RWPE2 (cell line): Measurements from ENCODE around the gene FBXO11.
A peak's percentile ranks its signal among the peaks of the same experiment; 100 is the strongest.
"Not testable (repeated sequence)": the region's sequence is repeated elsewhere in the genome, so short reads cannot be mapped to it uniquely, and the experiment has no call there.

Source experiments
- ATAC-seq: fragments of 200-7000 bp; cut with Tn5 transposase; 3 replicates; pipeline ENCODE4 v1.9.1; 2021; ENCODE audit warnings: low read depth
- DNase-seq: peaks from one replicate; pipeline ENCODE4 v3.0.0-alpha.2; 2020; ENCODE audit warnings: low spot score
- H3K27ac ChIP-seq: fragments of 450-650 bp; 2 replicates; pipeline ENCODE4 v1.5.1; 2017; ENCODE audit warnings: mild to moderate bottlenecking; ENCODE audit not compliant: poor library complexity, severe bottlenecking
- H3K27me3 ChIP-seq: fragments of 250-450 bp; sonication (Bioruptor Pico); 2 replicates; pipeline ENCODE4 v1.5.1; 2021; ENCODE audit warnings: mild to moderate bottlenecking, moderate library complexity; ENCODE audit not compliant: insufficient read depth, poor library complexity, severe bottlenecking
- H3K36me3 ChIP-seq: fragments of 250-450 bp; sonication (Bioruptor Pico); 2 replicates; pipeline ENCODE4 v1.5.1; 2020; ENCODE audit warnings: low read depth, mild to moderate bottlenecking, moderate library complexity
- H3K4me1 ChIP-seq: fragments of 250-450 bp; sonication (Bioruptor Pico); 2 replicates; pipeline ENCODE4 v1.5.1; 2021; ENCODE audit warnings: mild to moderate bottlenecking, moderate library complexity; ENCODE audit not compliant: insufficient read depth, poor library complexity, severe bottlenecking
- H3K4me3 ChIP-seq: fragments of 250-450 bp; sonication (Bioruptor Pico); 2 replicates; pipeline ENCODE4 v1.5.1; 2021; ENCODE audit warnings: mild to moderate bottlenecking, moderate library complexity; ENCODE audit not compliant: severe bottlenecking
- H3K9me3 ChIP-seq: fragments of 250-450 bp; sonication (Bioruptor Pico); 2 replicates; pipeline ENCODE4 v1.5.1; 2021; ENCODE audit warnings: mild to moderate bottlenecking, moderate library complexity; ENCODE audit not compliant: severe bottlenecking
- TF ChIP-seq, protein P1 (sequence below): fragments of 450-650 bp; IDR thresholded peaks from one replicate; pipeline ENCODE4 v1.5.1; 2017; ENCODE audit warnings: mild to moderate bottlenecking, moderate library complexity; ENCODE audit not compliant: poor library complexity, severe bottlenecking

Gene FBXO11

DNA sequence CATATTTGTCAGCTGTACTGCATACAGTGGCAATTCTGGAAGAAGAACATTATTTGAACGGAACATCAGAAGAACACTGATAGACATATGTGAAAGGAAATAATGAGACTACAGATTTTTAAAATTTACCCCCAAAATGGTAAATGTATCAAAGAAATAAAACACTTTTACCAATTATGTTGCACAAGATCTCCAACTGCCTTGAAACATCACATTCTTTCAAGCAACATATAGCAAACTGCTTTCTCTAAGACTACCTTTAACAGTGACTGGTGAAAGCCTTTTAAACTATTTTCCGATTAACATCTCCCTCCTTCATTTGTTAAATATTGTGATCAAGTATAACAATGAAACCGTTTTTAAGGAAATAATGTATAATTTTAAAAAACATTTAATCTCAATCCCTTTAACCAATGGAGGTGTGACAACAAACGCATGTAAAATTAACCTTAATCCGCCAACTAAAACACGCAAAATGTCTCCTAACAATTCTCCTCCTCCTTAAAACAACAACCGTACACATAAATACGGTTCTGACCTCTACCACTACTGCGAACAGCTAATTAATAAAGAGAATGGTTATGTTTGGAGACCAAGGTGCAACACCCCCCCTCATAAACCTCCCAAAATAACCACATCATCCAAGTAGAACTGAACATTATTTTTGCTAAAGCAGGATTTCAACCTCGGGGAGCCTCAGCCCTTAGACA is 2.4 kb downstream of the FBXO11 start:
- TF ChIP-seq, protein P1, sequence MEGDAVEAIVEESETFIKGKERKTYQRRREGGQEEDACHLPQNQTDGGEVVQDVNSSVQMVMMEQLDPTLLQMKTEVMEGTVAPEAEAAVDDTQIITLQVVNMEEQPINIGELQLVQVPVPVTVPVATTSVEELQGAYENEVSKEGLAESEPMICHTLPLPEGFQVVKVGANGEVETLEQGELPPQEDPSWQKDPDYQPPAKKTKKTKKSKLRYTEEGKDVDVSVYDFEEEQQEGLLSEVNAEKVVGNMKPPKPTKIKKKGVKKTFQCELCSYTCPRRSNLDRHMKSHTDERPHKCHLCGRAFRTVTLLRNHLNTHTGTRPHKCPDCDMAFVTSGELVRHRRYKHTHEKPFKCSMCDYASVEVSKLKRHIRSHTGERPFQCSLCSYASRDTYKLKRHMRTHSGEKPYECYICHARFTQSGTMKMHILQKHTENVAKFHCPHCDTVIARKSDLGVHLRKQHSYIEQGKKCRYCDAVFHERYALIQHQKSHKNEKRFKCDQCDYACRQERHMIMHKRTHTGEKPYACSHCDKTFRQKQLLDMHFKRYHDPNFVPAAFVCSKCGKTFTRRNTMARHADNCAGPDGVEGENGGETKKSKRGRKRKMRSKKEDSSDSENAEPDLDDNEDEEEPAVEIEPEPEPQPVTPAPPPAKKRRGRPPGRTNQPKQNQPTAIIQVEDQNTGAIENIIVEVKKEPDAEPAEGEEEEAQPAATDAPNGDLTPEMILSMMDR: no peak
- Histone ChIP-seq H3K36me3 (peaks cover 12% of the 10 kb centered on the region), H3K9me3 (no peaks in the 10 kb centered on the region), H3K4me3 (peak overlapping the region; percentile 98), H3K27me3 (no peaks in the 10 kb centered on the region), H3K4me1 (no peaks in the 10 kb centered on the region), H3K27ac (peak overlapping the region; percentile 97)
- ATAC-seq (no peak), DNase-seq (no peak)

DNA sequence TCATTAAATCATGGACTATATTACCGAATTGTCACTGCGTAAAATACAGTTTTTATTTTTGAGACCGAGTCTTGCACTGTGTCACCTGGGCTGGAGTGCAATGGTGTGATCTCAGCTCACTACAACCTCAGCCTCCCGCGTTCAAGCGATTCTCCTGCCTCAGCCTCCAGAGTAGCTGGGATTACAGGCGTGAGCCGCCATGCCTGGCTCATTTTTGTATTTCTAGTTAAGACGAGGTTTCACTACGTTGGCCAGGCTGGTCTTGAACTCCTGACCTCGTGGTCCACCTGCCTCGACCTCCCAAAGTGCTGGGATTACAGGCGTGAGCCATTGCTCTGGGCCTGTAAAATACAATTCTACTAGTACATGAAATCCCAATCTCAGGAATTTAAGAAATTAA is 4.4 kb downstream of the FBXO11 start:
- H3K27ac ChIP-seq, DNase-seq, ATAC-seq, H3K9me3 ChIP-seq, H3K27me3 ChIP-seq, H3K4me3 ChIP-seq: not testable (repeated sequence)
- peaks cover 14% of the 10 kb centered on the region for H3K36me3 ChIP-seq
- H3K4me1 ChIP-seq: peaks cover 11% of the 10 kb centered on the region

DNA sequence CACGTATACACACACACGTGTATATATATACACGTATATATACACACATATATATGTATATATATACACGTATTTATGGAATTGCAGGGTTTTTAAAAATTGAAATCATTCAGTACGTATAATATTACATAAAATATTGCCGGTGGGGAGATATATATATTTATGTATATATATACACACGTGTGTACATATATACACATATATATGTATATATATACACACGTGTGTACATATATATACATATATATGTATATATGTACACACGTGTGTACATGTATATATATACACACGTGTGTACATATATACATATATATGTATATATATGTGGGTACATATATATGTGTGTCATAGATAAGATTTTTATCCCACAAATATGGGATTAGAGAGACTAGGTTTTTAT is 5.4 kb downstream of the FBXO11 start:
- ATAC-seq (no peak), DNase-seq (no peak)
- TF ChIP-seq, protein P1: no peak
- H3K4me3 ChIP-seq: no peak overlapping the region
- H3K9me3 ChIP-seq: no peaks in the 10 kb centered on the region
- no peak overlapping the region for H3K27ac ChIP-seq
- peaks cover 15% of the 10 kb centered on the region for H3K4me1 ChIP-seq
- no peaks in the 10 kb centered on the region for H3K27me3 ChIP-seq
- peaks cover 16% of the 10 kb centered on the region for H3K36me3 ChIP-seq

GRCh38 chr2:47899915-47900816 is 6.1 kb downstream of the FBXO11 start:
- peaks cover 16% of the 10 kb centered on the region for H3K36me3 ChIP-seq
- H3K4me1 ChIP-seq: peaks cover 15% of the 10 kb centered on the region
- H3K27me3 ChIP-seq: no peaks in the 10 kb centered on the region
- TF ChIP-seq, protein P1: no peak
- peak overlapping the region; percentile 23 for H3K27ac ChIP-seq
- DNase-seq (no peak), ATAC-seq (no peak)
- H3K4me3 ChIP-seq: no peak overlapping the region
- H3K9me3 ChIP-seq: no peaks in the 10 kb centered on the region

- H3K4me3 ChIP-seq: no peak overlapping the region
- ATAC-seq (peak; percentile 65), DNase-seq (no peak)
- H3K27ac ChIP-seq: no peak overlapping the region
- peaks cover 15% of the 10 kb centered on the region for H3K4me1 ChIP-seq
- H3K27me3 ChIP-seq: no peaks in the 10 kb centered on the region
- H3K9me3 ChIP-seq: no peaks in the 10 kb centered on the region
- H3K36me3 ChIP-seq: peaks cover 8% of the 10 kb centered on the region
- TF ChIP-seq, protein P1: no peak
These were observed 8.2 kb downstream of the FBXO11 start for GRCh38 chr2:47897883-47898731.

DNA sequence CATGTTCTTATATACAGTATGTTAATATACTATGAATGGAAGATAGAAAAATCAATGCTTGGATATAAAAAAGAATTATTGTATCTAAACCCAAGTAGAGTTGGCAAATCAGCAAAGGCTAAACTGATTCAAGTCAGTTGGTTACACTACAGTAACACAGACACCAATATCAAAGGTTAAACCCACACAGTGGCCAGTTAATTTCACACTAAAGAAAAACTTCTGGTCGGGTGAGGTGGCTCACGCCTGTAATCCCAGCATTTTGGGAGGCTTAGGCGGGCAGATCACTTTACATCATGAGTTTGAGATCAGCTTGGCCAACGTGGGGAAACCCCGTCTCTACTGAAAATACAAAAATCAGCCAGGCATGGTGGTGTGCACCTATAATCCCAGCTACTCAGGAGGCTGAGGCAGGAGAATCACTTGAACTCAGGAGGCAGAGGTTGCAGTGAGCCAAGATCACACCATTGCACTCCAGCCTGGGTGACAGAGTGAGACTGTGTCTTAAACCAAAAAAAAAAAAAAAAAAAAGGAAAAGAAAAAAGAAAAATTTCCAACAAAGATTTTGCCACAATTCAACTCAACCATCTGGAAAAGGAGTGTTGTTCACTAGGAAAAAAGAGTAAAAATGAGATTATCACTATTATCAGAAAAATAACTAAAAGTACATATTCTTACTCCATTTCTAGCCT is 9.0 kb downstream of the FBXO11 start:
- DNase-seq, H3K36me3 ChIP-seq, H3K27me3 ChIP-seq, H3K9me3 ChIP-seq, ATAC-seq, H3K27ac ChIP-seq, H3K4me3 ChIP-seq: not testable (repeated sequence)
- H3K4me1 ChIP-seq: peaks cover 15% of the 10 kb centered on the region
